Measurements from ENCODE around the gene SMCO4. TPM values are rescaled to one million over a fixed set of nuclear protein-coding genes. Genes with fewer than 3 reads are reported as not detected.

The SMCO4 gene
- total and polyA plus RNA-seq, 2 donors (not counting 1 experiment from before 2014, with no cell fraction given) = 8.2 to 8.6 TPM

- Histone ChIP-seq H3K36me3 (ENCODE audit: control insufficient read depth, insufficient read depth, low read length) (no peaks in the 10 kb centered on the region), H3K4me1 (ENCODE audit: control insufficient read depth, extremely low read depth, insufficient read depth, low read length) (no peaks in the 10 kb centered on the region), H3K9me3 (ENCODE audit: control insufficient read depth, insufficient read depth, low read depth, low read length) (no peaks in the 10 kb centered on the region), H3K27me3 (ENCODE audit: control insufficient read depth, insufficient read depth, low read length) (no peaks in the 10 kb centered on the region), H3K9ac (ENCODE audit: insufficient read depth, low read length) (no peak overlapping the region), H3K4me2 (ENCODE audit: extremely low read depth, insufficient read depth, low read length) (no peak overlapping the region), H2AFZ (ENCODE audit: low read length) (no peak overlapping the region), H4K20me1 (ENCODE audit: control insufficient read depth, extremely low read depth, insufficient read depth, low read length) (no peaks in the 10 kb centered on the region), H3K4me3 (replicated peaks in 1 of 4; ENCODE audit: control extremely low read depth in 1 of 4, insufficient read depth in 1 of 4, low read depth in 3 of 4, low read length in 4 of 4) (no peak overlapping the region), H3K79me2 (ENCODE audit: control insufficient read depth, insufficient read depth, low read length) (no peaks in the 10 kb centered on the region), H3K27ac (ENCODE audit: insufficient read depth, low read length) (no peak overlapping the region)
- no peak for DNase-seq (ENCODE audit: low read depth in 2 of 2)
- no peak for TF ChIP-seq EZH2 (IDR thresholded peaks at IDR 0.05; ENCODE audit: low read length, missing control alignments)
- no peak for TF ChIP-seq CTCF (conservative IDR thresholded peaks at IDR 0.05 in 1 of 2, IDR thresholded peaks at IDR 0.05 in 1 of 2; ENCODE audit: low read depth in 1 of 2, low read length in 2 of 2)
Observed at GRCh38 chr11:93482556-93482955, 60.6 kb downstream of the SMCO4 start.

DNA sequence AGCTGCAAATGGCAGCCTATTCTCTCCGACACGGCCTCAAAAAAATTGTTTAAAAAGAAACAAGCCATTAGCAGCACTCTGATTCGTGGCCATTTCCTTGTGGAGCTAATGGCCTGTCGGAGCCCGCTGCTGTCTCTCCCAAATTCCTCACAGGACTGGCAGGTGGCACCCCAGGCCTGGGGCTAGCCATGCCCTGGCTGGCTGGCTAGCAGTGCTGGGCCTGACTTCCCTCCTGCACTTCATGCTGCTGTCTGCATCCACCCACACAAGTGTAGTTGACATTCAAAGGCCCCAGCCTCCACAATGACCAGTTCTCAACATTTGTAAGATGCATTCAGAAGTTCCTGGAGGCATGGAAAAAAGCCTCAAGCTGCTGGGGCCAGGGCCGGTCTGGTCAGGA, 61.5 kb downstream of the SMCO4 start:
- no peak for TF ChIP-seq EZH2 (IDR thresholded peaks at IDR 0.05; ENCODE audit: low read length, missing control alignments)
- TF ChIP-seq CTCF (conservative IDR thresholded peaks at IDR 0.05 in 1 of 2, IDR thresholded peaks at IDR 0.05 in 1 of 2; ENCODE audit: low read depth in 1 of 2, low read length in 2 of 2) = no peak
- Histone ChIP-seq H3K9me3 (ENCODE audit: control insufficient read depth, insufficient read depth, low read depth, low read length) (no peaks in the 10 kb centered on the region), H3K9ac (ENCODE audit: insufficient read depth, low read length) (no peak overlapping the region), H3K4me2 (ENCODE audit: extremely low read depth, insufficient read depth, low read length) (no peak overlapping the region), H3K79me2 (ENCODE audit: control insufficient read depth, insufficient read depth, low read length) (no peaks in the 10 kb centered on the region), H3K27ac (ENCODE audit: insufficient read depth, low read length) (no peak overlapping the region), H3K36me3 (ENCODE audit: control insufficient read depth, insufficient read depth, low read length) (no peaks in the 10 kb centered on the region), H4K20me1 (ENCODE audit: control insufficient read depth, extremely low read depth, insufficient read depth, low read length) (no peaks in the 10 kb centered on the region), H3K4me3 (replicated peaks in 1 of 4; ENCODE audit: control extremely low read depth in 1 of 4, insufficient read depth in 1 of 4, low read depth in 3 of 4, low read length in 4 of 4) (no peak overlapping the region), H3K4me1 (ENCODE audit: control insufficient read depth, extremely low read depth, insufficient read depth, low read length) (no peaks in the 10 kb centered on the region), H3K27me3 (ENCODE audit: control insufficient read depth, insufficient read depth, low read length) (no peaks in the 10 kb centered on the region), H2AFZ (ENCODE audit: low read length) (no peak overlapping the region)
- DNase-seq (ENCODE audit: low read depth in 2 of 2) = no peak

DNA sequence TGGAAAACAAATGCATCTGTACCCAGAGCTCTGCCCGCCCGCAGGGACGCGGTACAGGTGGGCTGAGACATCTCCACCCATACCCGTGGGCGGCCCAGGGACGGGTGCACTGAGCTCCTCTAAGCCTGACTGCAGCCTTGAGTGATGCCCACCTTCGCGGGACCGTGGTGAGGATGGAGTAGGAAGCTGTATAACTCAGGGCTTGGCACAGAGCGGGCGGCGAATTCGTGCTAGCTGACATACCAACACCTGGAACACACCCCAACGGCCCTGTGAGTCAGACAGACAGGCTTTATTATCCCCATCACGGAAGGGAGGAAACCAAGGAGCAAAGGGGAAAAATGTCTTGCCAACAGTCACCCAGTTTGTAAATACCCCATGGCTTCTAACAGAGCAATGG, 61.9 kb downstream of the SMCO4 start:
- Histone ChIP-seq H3K36me3 (ENCODE audit: control insufficient read depth, insufficient read depth, low read length) (no peaks in the 10 kb centered on the region), H3K27ac (ENCODE audit: insufficient read depth, low read length) (no peak overlapping the region), H3K79me2 (ENCODE audit: control insufficient read depth, insufficient read depth, low read length) (no peaks in the 10 kb centered on the region), H4K20me1 (ENCODE audit: control insufficient read depth, extremely low read depth, insufficient read depth, low read length) (no peaks in the 10 kb centered on the region), H2AFZ (ENCODE audit: low read length) (no peak overlapping the region), H3K27me3 (ENCODE audit: control insufficient read depth, insufficient read depth, low read length) (no peaks in the 10 kb centered on the region), H3K4me2 (ENCODE audit: extremely low read depth, insufficient read depth, low read length) (no peak overlapping the region), H3K9me3 (ENCODE audit: control insufficient read depth, insufficient read depth, low read depth, low read length) (no peaks in the 10 kb centered on the region), H3K4me3 (replicated peaks in 1 of 4; ENCODE audit: control extremely low read depth in 1 of 4, insufficient read depth in 1 of 4, low read depth in 3 of 4, low read length in 4 of 4) (no peak overlapping the region), H3K4me1 (ENCODE audit: control insufficient read depth, extremely low read depth, insufficient read depth, low read length) (no peaks in the 10 kb centered on the region), H3K9ac (ENCODE audit: insufficient read depth, low read length) (no peak overlapping the region)
- TF ChIP-seq EZH2 (IDR thresholded peaks at IDR 0.05; ENCODE audit: low read length, missing control alignments) (no peak), CTCF (conservative IDR thresholded peaks at IDR 0.05 in 1 of 2, IDR thresholded peaks at IDR 0.05 in 1 of 2; ENCODE audit: low read depth in 1 of 2, low read length in 2 of 2) (no peak)
- no peak for DNase-seq (ENCODE audit: low read depth in 2 of 2)
